Stimulated activated CD4-positive, alpha-beta T cell treated with anti-CD3 and anti-CD28 coated beads, TNF-alpha, amount 100 ng/mL, for 1 hour (primary cell): ENCODE data around the gene NPIPB12.
"Not testable (repeated sequence)": the region's sequence is repeated elsewhere in the genome, so short reads cannot be mapped to it uniquely, and the experiment has no call there.

Experiments used
- DNase-seq, 3 donors: peaks; one replicate each; pipeline ENCODE4 v3.0.0-alpha.2; 2020; ENCODE audit warnings: low read depth in 3 of 3, low spot score in 1 of 3

NPIPB12 gene

GRCh38 chr16:29506308-29506707 lies at the start of gene NPIPB12:
Gene NPIPB12, minus strand, starts transcription at chr16:29506408.
- not testable (repeated sequence) for DNase-seq

- not testable (repeated sequence) for DNase-seq
These were observed 15.3 kb upstream of the NPIPB12 start for GRCh38 chr16:29521520-29521919.

- DNase-seq, result not testable (repeated sequence)
These were observed 23.9 kb downstream of the NPIPB12 start for GRCh38 chr16:29482276-29482675.

GRCh38 chr16:29472065-29472464 lies 34.1 kb downstream of the NPIPB12 start:
- not testable (repeated sequence) for DNase-seq

- DNase-seq, result peak; percentile 0 to 9 (median 4)
These were observed 36.5 kb downstream of the NPIPB12 start for GRCh38 chr16:29469660-29470059.

- DNase-seq, result not testable (repeated sequence)
These were observed 38.4 kb downstream of the NPIPB12 start for GRCh38 chr16:29467654-29468366.

DNA sequence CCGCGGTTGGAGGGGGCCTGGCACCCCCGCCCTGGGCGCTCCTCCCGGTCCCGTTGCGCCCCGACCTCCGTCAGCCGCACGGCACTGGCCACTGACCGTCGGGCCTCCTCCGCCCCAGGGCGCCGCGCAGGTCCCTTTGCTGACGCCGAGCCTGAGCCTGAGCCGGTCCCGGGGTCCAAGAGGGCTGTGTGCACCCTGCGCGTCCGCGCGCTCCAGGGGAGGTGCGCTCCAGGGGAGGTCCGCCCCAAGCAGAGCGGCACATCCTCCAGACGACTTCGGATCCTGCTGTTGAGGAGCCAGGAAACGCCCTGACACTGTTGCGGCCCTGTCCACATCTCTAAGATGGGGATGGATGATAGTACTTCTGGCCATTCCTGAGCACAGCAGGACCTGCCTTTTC lies 39.3 kb downstream of the NPIPB12 start:
- DNase-seq, result not testable (repeated sequence)

- not testable (repeated sequence) for DNase-seq
These were observed 40.0 kb downstream of the NPIPB12 start for GRCh38 chr16:29465985-29466824.

DNA sequence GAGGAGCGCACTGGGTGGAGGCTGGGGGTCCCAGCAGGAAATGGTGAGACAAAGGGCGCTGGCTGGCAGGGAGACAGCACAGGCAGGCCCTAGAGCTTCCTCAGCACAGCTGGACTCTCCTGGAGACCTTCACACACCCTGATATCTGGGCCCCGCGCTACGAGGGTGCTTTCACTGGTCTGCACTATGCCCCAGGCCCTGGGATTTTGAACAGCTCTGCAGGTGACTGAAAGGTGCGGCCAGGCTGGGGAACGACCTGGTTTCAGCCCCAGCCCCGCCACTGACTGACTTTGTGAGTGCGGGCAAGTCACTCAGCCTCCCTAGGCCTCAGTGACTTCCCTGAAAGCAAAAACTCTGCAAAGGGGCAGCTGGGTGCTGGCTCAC lies 45.6 kb downstream of the NPIPB12 start:
- not testable (repeated sequence) for DNase-seq

GRCh38 chr16:29459706-29460646 lies 46.2 kb downstream of the NPIPB12 start, which contains the start of gene SULT1A4:
Gene SULT1A4, plus strand, starts transcription at chr16:29459913. Its CDS starts 1,473 bp downstream, at chr16:29461386.
- DNase-seq, result not testable (repeated sequence)

GRCh38 chr16:29457660-29458059 lies 48.5 kb downstream of the NPIPB12 start:
- not testable (repeated sequence) for DNase-seq

DNA sequence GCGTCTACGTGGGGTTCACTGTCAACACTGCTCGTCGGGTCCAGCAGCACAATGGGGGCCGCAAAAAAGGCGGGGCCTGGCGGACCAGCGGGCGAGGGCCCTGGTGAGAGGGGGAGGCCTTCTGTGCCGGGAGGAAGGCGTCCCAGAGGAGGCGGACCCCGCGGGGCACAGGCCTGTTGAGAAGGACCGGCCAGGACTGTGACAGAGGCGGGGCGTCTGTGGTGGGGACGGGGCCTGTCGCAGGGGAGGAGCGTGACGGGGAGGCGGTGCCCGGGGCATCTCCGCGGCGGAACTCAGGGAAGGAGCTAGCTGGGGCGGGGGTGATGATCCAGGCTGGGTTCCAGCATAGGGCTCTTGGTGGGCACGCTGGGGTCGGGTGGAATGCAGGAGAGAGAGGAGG lies 51.4 kb downstream of the NPIPB12 start:
- not testable (repeated sequence) for DNase-seq

DNA sequence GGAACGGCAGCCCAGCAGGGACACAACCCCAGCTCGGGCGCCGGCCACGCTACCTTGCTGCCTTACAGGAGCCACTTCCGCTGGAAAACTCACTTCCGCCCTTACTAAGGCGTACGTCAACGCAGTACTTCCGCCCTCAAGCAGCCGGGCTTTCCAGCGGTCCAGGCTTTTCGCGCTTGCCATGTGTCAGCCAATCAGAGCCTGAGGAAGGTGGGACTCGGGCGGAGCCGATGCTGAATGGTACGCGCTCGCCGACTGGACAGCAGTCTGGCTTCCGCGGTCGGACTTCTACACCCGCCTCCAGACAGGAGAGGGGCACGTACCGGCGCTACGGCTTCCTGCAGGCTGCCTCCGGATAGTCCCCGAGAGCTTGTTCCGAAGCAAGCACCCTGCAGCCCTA lies 51.9 kb downstream of the NPIPB12 start, which contains the start of the genes BOLA2 and SLX1B:
TSS of gene BOLA2 (minus strand) at position 83 of the 400 bp plus-strand sequence. CDS start 98 bp downstream, outside the sequence.
TSS of gene SLX1B (plus strand) at position 265 of the 400 bp plus-strand sequence.
- not testable (repeated sequence) for DNase-seq

DNA sequence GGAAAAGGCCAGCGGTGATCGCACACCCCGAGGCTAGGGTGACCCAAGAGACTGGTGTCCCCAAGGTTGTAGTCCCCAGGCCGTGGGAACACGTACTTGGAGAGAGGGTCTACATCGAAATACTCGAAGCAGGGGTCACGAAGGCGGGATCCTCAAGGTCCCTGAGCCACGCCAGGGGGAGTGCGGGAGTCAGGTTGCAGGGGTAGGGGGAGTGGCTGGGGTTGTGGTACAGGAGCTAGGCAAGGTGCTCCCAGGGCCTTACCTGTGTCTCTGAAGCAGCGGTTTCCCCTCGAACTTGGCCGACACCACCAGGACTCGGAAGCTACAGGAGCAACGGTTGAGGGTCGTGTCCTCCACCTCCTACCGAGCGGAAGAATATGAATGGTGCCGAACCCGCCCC lies 52.5 kb downstream of the NPIPB12 start:
- DNase-seq, result not testable (repeated sequence)
